HEK293 (cell line): ENCODE data around the gene TMEM239.

Experiments used
- CTCF ChIA-PET: fragments of 350-600 bp; formaldehyde crosslinking; extraction: SDS; loops from one replicate; lab custom pipeline; 2021; ENCODE audit warnings: antibody characterized with exemption; lab: Yijun Ruan, JAX
- POLR2A ChIA-PET: fragments of 300-600 bp; formaldehyde crosslinking; extraction: SDS; loops from one replicate; lab custom pipeline; 2020; ENCODE audit warnings: antibody characterized with exemption, inconsistent platforms; lab: Yijun Ruan, JAX
- H3K27ac ChIP-seq: fragments of 200-500 bp; sonication (Bioruptor generic); 2 replicates; pipeline ENCODE4 v1.5.1; 2014; ENCODE audit warnings: low read depth, low read length, control low read depth, inconsistent platforms; ENCODE audit errors: extremely low read depth
- H3K36me3 ChIP-seq, 2 experiments: fragments of 200-500 bp in 1 of 2; sonication (Bioruptor generic) in 1 of 2; 1 replicate in 1 of 2; 2 replicates in 1 of 2; pipeline ENCODE4 v1.5.1; 2014 to 2017; ENCODE audit warnings: inconsistent platforms in 2 of 2, low read length in 2 of 2; ENCODE audit not compliant: control insufficient read depth in 2 of 2, insufficient read depth in 1 of 2
- H3K4me1 ChIP-seq: fragments of 200-500 bp; sonication (Bioruptor generic); 2 replicates; pipeline ENCODE4 v1.5.1; 2014; ENCODE audit warnings: mild to moderate bottlenecking, low read length, inconsistent platforms; ENCODE audit not compliant: control insufficient read depth, insufficient read depth
- H3K4me3 ChIP-seq: 2 replicates; pipeline ENCODE4 v1.5.1; 2011; ENCODE audit warnings: low read depth, mild to moderate bottlenecking, control low read depth, low read length, moderate library complexity
- H3K9me3 ChIP-seq: fragments of 200-500 bp; sonication (Bioruptor generic); 2 replicates; pipeline ENCODE4 v1.5.1; 2014; ENCODE audit warnings: low read depth, low read length, inconsistent platforms; ENCODE audit not compliant: control insufficient read depth, insufficient read depth
- EGR2 ChIP-seq: fragments of 450-650 bp; formaldehyde crosslinking; IDR thresholded peaks from 2 replicates; pipeline ENCODE4 v1.5.1; 2016; ENCODE audit warnings: low read depth, missing biosample characterization, missing genetic modification characterization
- GLI4 ChIP-seq: fragments of 450-650 bp; formaldehyde crosslinking; IDR thresholded peaks from 2 replicates; pipeline ENCODE4 v1.5.1; 2016; ENCODE audit warnings: missing biosample characterization, missing genetic modification characterization
- KLF17 ChIP-seq: fragments of 450-650 bp; formaldehyde crosslinking; IDR thresholded peaks from 2 replicates; pipeline ENCODE4 v1.5.1; 2016; ENCODE audit warnings: missing biosample characterization, missing genetic modification characterization
- PATZ1 ChIP-seq: fragments of 450-650 bp; formaldehyde crosslinking; IDR thresholded peaks from 2 replicates; pipeline ENCODE4 v1.5.1; 2016; ENCODE audit warnings: missing biosample characterization, missing genetic modification characterization
- REST ChIP-seq: fragments of 450-650 bp; formaldehyde crosslinking; IDR thresholded peaks from 2 replicates; pipeline ENCODE4 v1.5.1; 2016; ENCODE audit warnings: missing biosample characterization, missing genetic modification characterization
- YY2 ChIP-seq: fragments of 450-650 bp; formaldehyde crosslinking; IDR thresholded peaks from 2 replicates; pipeline ENCODE4 v1.5.1; 2016; ENCODE audit warnings: missing biosample characterization, missing genetic modification characterization
- ZBTB48 ChIP-seq: fragments of 450-650 bp; formaldehyde crosslinking; IDR thresholded peaks from 2 replicates; pipeline ENCODE4 v1.5.1; 2016; ENCODE audit warnings: missing biosample characterization, missing genetic modification characterization
- ZFHX2 ChIP-seq: fragments of 450-650 bp; formaldehyde crosslinking; conservative IDR thresholded peaks from 2 replicates; pipeline ENCODE4 v1.5.1; 2016; ENCODE audit warnings: missing biosample characterization, missing genetic modification characterization
- ZNF140 ChIP-seq: fragments of 450-650 bp; formaldehyde crosslinking; IDR thresholded peaks from 2 replicates; pipeline ENCODE4 v1.5.1; 2016; ENCODE audit warnings: missing biosample characterization, missing genetic modification characterization
- ZNF155 ChIP-seq: fragments of 450-650 bp; formaldehyde crosslinking; IDR thresholded peaks from 2 replicates; pipeline ENCODE4 v1.5.1; 2016; ENCODE audit warnings: missing biosample characterization, missing genetic modification characterization
- ZNF202 ChIP-seq: fragments of 450-650 bp; formaldehyde crosslinking; IDR thresholded peaks from 2 replicates; pipeline ENCODE4 v1.5.1; 2016; ENCODE audit warnings: missing biosample characterization, missing genetic modification characterization, borderline replicate concordance
- ZNF221 ChIP-seq: fragments of 450-650 bp; formaldehyde crosslinking; IDR thresholded peaks from 2 replicates; pipeline ENCODE4 v1.5.1; 2017; ENCODE audit warnings: missing biosample characterization, missing genetic modification characterization, borderline replicate concordance
- ZNF248 ChIP-seq: fragments of 450-650 bp; formaldehyde crosslinking; IDR thresholded peaks from 2 replicates; pipeline ENCODE4 v1.5.1; 2017; ENCODE audit warnings: missing biosample characterization, missing genetic modification characterization
- ZNF341 ChIP-seq: fragments of 450-650 bp; formaldehyde crosslinking; IDR thresholded peaks from 2 replicates; pipeline ENCODE4; 2016; ENCODE audit warnings: low read depth, missing biosample characterization, missing genetic modification characterization
- ZNF501 ChIP-seq: fragments of 450-650 bp; formaldehyde crosslinking; IDR thresholded peaks from 2 replicates; pipeline ENCODE4 v1.5.1; 2016; ENCODE audit warnings: missing biosample characterization, missing genetic modification characterization
- ZNF510 ChIP-seq: fragments of 450-650 bp; formaldehyde crosslinking; IDR thresholded peaks from 2 replicates; pipeline ENCODE4 v1.5.1; 2018; ENCODE audit warnings: mild to moderate bottlenecking, missing genetic modification characterization, missing biosample characterization; ENCODE audit not compliant: insufficient replicate concordance
- ZNF530 ChIP-seq: fragments of 450-650 bp; formaldehyde crosslinking; IDR thresholded peaks from 2 replicates; pipeline ENCODE4 v1.5.1; 2016; ENCODE audit warnings: low read depth, missing biosample characterization, missing genetic modification characterization
- ZNF544 ChIP-seq: fragments of 450-650 bp; formaldehyde crosslinking; IDR thresholded peaks from 2 replicates; pipeline ENCODE4 v1.5.0; 2017; ENCODE audit warnings: missing biosample characterization, missing genetic modification characterization
- ZNF600 ChIP-seq: fragments of 450-650 bp; formaldehyde crosslinking; IDR thresholded peaks from 2 replicates; pipeline ENCODE4 v1.5.1; 2016; ENCODE audit warnings: missing biosample characterization, missing genetic modification characterization
- ZNF677 ChIP-seq: fragments of 450-650 bp; IDR thresholded peaks from 2 replicates; pipeline ENCODE4 v1.5.0; 2018; ENCODE audit warnings: missing biosample characterization, mild to moderate bottlenecking, missing genetic modification characterization, moderate library complexity
- ZNF76 ChIP-seq: fragments of 450-650 bp; formaldehyde crosslinking; IDR thresholded peaks from 2 replicates; pipeline ENCODE4; 2016; ENCODE audit warnings: low read depth, missing biosample characterization, missing genetic modification characterization, borderline replicate concordance
- ZNF843 ChIP-seq: fragments of 450-650 bp; formaldehyde crosslinking; IDR thresholded peaks from 2 replicates; pipeline ENCODE4 v1.5.1; 2016; ENCODE audit warnings: missing biosample characterization, missing genetic modification characterization
- ZSCAN5A ChIP-seq: fragments of 450-650 bp; formaldehyde crosslinking; IDR thresholded peaks from 2 replicates; pipeline ENCODE4 v1.5.1; 2016; ENCODE audit warnings: missing biosample characterization, missing genetic modification characterization

The TMEM239 gene

GRCh38 chr20:2805689-2806350 lies 10.3 kb upstream of the TMEM239 start:
- ChIA-PET CTCF (interaction anchor here (0.5 to 1.2 kb wide), 4 partner anchors 53 to 376 kb away, joined by 3 to 4 read pairs (median 3); no protein-coding TSS in a partner anchor), POLR2A (no interaction called here)
- no peak overlapping the region for H3K4me3 ChIP-seq
- H3K4me1 ChIP-seq, result no peaks in the 10 kb centered on the region
- H3K27ac ChIP-seq, result no peak overlapping the region
- TF ChIP-seq ZFHX2 (tag by site-specific recombination) (peak; percentile 93), ZSCAN5A (tag by site-specific recombination) (no peak), ZNF248 (no peak), ZNF341 (peak; percentile 37), PATZ1 (tag by site-specific recombination) (no peak), EGR2 (tag by site-specific recombination) (peak; percentile 97)
- H3K36me3 ChIP-seq, result no peaks in the 10 kb centered on the region
- H3K9me3 ChIP-seq, result no peaks in the 10 kb centered on the region

GRCh38 chr20:2806351-2806701 lies 9.8 kb upstream of the TMEM239 start:
- Histone ChIP-seq H3K36me3 (no peaks in the 10 kb centered on the region), H3K4me1 (no peaks in the 10 kb centered on the region), H3K4me3 (no peak overlapping the region), H3K9me3 (no peaks in the 10 kb centered on the region), H3K27ac (no peak overlapping the region)
- ChIA-PET POLR2A (no interaction called here), CTCF (interaction anchor here (0.6 to 1.2 kb wide), 3 partner anchors 54 to 358 kb away, joined by 3 to 4 read pairs (median 3); no protein-coding TSS in a partner anchor)
- TF ChIP-seq ZNF501 (no peak), ZNF221 (tag by site-specific recombination) (no peak), ZBTB48 (tag by site-specific recombination) (no peak), ZNF510 (tag by site-specific recombination) (no peak), REST (no peak), ZNF544 (tag by site-specific recombination) (no peak), ZNF140 (tag by site-specific recombination) (no peak), ZNF843 (tag by site-specific recombination) (no peak), KLF17 (tag by site-specific recombination) (no peak), ZNF600 (tag by site-specific recombination) (no peak), ZNF202 (no peak), ZNF530 (tag by site-specific recombination) (no peak), GLI4 (no peak), ZNF677 (tag by site-specific recombination) (no peak), ZNF155 (no peak), YY2 (no peak), ZNF76 (tag by site-specific recombination) (no peak)
